Left lung (tissue), 10 donors: ENCODE measurements around the gene BCL3. TPM values are rescaled to one million over a fixed set of nuclear protein-coding genes. Genes with fewer than 3 reads are reported as not detected.

ENCODE experiments used
- ATAC-seq: fragments of 200-7000 bp; cut with Tn5 transposase; one replicate; pipeline ENCODE4 v1.9.1; 2020; ENCODE audit warnings: moderate library complexity
- DNase-seq, 4 donors: peaks; one replicate each; pipeline ENCODE4 v3.0.0-alpha.2; 2013 to 2020
- H3K27ac ChIP-seq, 2 donors: fragments of 200-600 bp; sonication (generic) in 1 of 2; one replicate each; pipeline versions ENCODE4 v1.5.0 to v1.8.0; 2020 to 2021
- H3K27me3 ChIP-seq, 2 donors: fragments of 200-600 bp; sonication (generic) in 1 of 2; one replicate each; pipeline versions ENCODE4 v1.5.0 to v1.8.0; 2020 to 2021
- H3K36me3 ChIP-seq, 2 donors: fragments of 200-600 bp; sonication (generic) in 1 of 2; one replicate each; pipeline versions ENCODE4 v1.5.0 to v1.8.0; 2020 to 2021
- H3K4me1 ChIP-seq, 2 donors: fragments of 200-600 bp; one replicate each; pipeline ENCODE4 v1.8.0; 2021
- H3K4me3 ChIP-seq, 2 donors: fragments of 200-600 bp; sonication (generic) in 1 of 2; one replicate each; pipeline versions ENCODE4 v1.5.0 to v1.8.0; 2020 to 2021; ENCODE audit warnings: mild to moderate bottlenecking in 1 of 2
- H3K9me3 ChIP-seq, 2 donors: fragments of 200-600 bp; sonication (generic) in 1 of 2; one replicate each; pipeline versions ENCODE4 v1.5.0 to v1.8.0; 2020 to 2021
- intact Hi-C, 2 donors: fragments of 100-400 bp; cut with DNase I; formaldehyde crosslinking; loops; one replicate each; pipeline versions ENCODE4 v1.11.2 to v1.14.2; 2022
- polyA plus RNA-seq, 6 donors: library from polyadenylated mRNA; unstranded; fragments of 120-200 nt; gene quantifications; one replicate each; pipeline ENCODE4 v1.2.1, GENCODE V29; 2013; ENCODE audit not compliant: insufficient read length in 6 of 6
- total RNA-seq, 2 donors: library from RNA; stranded (reverse); fragmentation: NEBNext Ultra II Directional; extraction: Animal tissue kit (Norgen Biotek cat#: 25700); gene quantifications; one replicate each; pipeline ENCODE4 v1.2.1, GENCODE V29; 2021
- TF ChIP-seq, protein P1 (sequence below), 2 donors: fragments of 200-600 bp; sonication (generic) in 1 of 2; IDR thresholded peaks; one replicate each; pipeline versions ENCODE4 v1.5.0 to v1.8.0; 2021; ENCODE audit warnings: antibody characterized with exemption in 2 of 2
- donor health status: DM: no; HTN: yes; CAD: no.
- donor health status: DM: no; HTN: no; CAD: no.

Gene BCL3
- total and polyA plus RNA-seq, 8 donors = 7.3 to 79.9 (median 13.8) TPM

DNA sequence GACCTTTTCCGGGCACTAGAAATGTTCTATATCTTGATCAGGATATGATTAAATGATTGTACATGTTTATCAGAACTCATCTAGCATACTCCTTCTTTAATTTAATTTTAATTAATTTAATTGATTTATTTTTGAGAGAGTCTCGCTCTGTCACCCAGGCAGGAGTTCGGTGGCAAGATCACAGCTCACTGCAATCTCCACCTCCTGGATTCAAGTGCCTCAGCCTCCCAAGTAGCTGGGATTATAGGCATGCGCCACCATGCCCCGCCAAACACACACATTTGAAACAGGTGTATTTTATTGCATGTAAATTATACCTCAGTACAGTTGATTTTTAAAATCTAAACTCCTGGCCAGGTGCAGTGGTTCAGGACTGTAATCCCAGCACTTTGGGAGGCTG lies 17.4 kb upstream of the BCL3 start:
- ATAC-seq (no peak), DNase-seq (no peak)
- intact Hi-C loops = no loop called here

DNA sequence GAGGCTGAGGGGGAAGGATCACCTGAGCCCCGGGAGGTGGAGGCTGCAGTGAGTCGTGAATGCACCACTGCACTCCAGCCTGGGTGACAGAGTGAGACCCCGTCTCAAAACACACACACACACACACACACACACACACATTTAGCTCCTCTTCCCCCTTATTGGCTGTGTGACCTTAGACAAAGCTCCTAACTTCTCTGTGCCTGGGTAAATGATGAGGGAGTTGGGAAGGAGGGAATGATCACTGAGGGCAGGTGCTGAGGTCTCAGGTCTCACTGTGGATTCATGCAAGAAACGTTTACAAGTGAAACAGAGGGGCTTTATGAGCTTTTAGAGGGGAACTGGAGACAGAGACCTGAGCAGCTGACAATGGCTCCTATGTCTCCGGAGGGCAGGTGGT lies 16.9 kb upstream of the BCL3 start:
- TF ChIP-seq, protein P1, sequence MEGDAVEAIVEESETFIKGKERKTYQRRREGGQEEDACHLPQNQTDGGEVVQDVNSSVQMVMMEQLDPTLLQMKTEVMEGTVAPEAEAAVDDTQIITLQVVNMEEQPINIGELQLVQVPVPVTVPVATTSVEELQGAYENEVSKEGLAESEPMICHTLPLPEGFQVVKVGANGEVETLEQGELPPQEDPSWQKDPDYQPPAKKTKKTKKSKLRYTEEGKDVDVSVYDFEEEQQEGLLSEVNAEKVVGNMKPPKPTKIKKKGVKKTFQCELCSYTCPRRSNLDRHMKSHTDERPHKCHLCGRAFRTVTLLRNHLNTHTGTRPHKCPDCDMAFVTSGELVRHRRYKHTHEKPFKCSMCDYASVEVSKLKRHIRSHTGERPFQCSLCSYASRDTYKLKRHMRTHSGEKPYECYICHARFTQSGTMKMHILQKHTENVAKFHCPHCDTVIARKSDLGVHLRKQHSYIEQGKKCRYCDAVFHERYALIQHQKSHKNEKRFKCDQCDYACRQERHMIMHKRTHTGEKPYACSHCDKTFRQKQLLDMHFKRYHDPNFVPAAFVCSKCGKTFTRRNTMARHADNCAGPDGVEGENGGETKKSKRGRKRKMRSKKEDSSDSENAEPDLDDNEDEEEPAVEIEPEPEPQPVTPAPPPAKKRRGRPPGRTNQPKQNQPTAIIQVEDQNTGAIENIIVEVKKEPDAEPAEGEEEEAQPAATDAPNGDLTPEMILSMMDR (IDR thresholded peaks at IDR 0.05) = no peak

More for the DNA sequence above, 17.4 kb upstream of the BCL3 start:
- H3K4me1 ChIP-seq = peaks cover 0 to 28% of the 10 kb centered on the region in 2 donors
- no peaks in the 10 kb centered on the region for H3K27me3 ChIP-seq
- TF ChIP-seq, protein P1 (IDR thresholded peaks at IDR 0.05) = no peak
- H3K9me3 ChIP-seq = no peaks in the 10 kb centered on the region
- H3K4me3 ChIP-seq = no peak overlapping the region
- H3K36me3 ChIP-seq = no peaks in the 10 kb centered on the region
- H3K27ac ChIP-seq = no peak overlapping the region

DNA sequence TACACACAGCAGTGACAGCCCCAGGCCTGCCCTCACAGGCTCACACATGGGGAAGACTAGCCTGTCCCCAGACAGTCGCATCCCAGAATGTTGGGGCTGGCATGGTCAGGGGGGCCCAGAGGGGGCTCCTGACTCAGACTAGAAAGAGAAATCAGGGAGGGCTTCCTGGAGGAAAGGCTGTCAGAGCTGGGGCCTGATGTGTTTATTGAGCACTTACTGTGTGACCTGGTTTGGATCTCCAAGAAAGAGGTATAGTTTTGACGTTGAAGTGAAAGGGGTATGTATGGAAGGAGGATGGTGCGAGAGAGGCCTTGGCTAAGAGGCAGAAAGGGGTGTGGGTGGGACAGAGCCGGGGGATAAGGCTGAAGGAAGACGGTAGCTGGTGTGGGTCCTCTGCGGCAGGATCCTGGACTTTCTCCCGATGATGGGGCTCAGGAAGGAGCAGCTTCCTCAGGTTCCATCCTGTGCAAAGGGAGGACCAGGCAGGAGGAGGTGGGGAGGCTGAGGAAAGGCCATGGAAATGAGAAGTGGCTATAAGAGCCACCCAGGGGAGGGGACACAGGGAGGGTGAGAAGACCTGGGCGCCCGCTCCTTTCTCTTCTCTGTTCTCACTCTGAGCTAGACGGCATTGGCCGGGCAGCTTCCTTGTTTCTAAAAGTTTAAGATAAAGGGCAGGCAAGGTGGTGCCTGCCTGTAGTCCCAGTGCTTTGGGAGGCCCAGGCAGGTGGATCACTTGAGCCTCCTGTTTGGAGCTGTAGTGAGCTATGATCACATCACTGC lies 16.1 kb upstream of the BCL3 start:
- Histone ChIP-seq H3K4me3 (no peak overlapping the region), H3K27me3 (no peaks in the 10 kb centered on the region), H3K36me3 (no peaks in the 10 kb centered on the region), H3K9me3 (no peaks in the 10 kb centered on the region), H3K27ac (no peak overlapping the region), H3K4me1 (peaks cover 0 to 30% of the 10 kb centered on the region in 2 donors)
- TF ChIP-seq, protein P1 (IDR thresholded peaks at IDR 0.05) = no peak
- intact Hi-C loops = no loop called here
- DNase-seq (no peak), ATAC-seq (no peak)

More for the DNA sequence above, 16.9 kb upstream of the BCL3 start:
- intact Hi-C loops = no loop called here
- no peak overlapping the region for H3K4me3 ChIP-seq
- H3K27ac ChIP-seq = no peak overlapping the region
- H3K36me3 ChIP-seq = no peaks in the 10 kb centered on the region
- H3K4me1 ChIP-seq = peaks cover 0 to 28% of the 10 kb centered on the region in 2 donors
- H3K9me3 ChIP-seq = no peaks in the 10 kb centered on the region
- DNase-seq (no peak), ATAC-seq (no peak)
- no peaks in the 10 kb centered on the region for H3K27me3 ChIP-seq

DNA sequence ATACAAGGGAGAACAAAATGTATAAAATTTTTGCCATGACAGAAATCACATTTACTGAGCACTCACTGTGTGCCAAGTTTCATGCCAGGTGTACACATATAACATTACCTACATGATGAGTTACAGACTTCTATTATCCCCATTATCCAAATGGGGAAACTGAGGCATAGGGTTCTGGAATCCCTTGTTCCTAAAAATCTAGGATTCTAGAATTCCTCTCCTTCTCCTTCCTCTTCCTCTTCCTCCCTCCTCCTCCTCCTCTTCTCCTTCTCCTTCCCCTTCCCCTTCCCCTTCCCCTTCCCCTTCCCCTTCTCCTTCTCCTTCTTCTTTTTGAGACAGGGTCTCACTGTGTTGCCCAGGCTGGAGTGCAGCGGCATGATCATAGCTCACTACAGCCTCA lies 14.2 kb upstream of the BCL3 start:
- intact Hi-C loops = no loop called here
- no peak overlapping the region for H3K27ac ChIP-seq
- no peaks in the 10 kb centered on the region for H3K27me3 ChIP-seq
- H3K4me3 ChIP-seq = no peak overlapping the region
- TF ChIP-seq, protein P1 (IDR thresholded peaks at IDR 0.05) = no peak
- peaks cover 7 to 42% of the 10 kb centered on the region in 2 donors for H3K4me1 ChIP-seq
- DNase-seq (no peak), ATAC-seq (no peak)
- no peaks in the 10 kb centered on the region for H3K36me3 ChIP-seq
- no peaks in the 10 kb centered on the region for H3K9me3 ChIP-seq

DNA sequence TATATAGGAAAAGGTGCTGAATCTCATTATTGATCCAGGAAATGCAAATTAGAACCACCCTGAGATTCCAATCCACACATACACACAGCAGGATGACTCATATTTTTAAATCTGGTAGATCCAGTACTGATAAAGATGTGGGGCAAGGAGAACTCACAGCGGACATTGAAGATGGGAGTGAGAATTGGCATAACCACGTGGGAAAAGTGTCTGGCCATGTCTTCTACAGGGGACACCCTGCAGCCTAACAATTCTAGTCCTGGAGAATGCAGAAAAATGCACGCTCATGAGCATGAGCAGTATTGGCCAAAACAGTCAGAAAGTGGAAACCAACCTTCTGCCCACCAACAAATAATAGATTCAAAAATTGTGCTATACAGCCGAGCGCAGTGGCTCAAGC lies 13.5 kb upstream of the BCL3 start:
- ATAC-seq (no peak), DNase-seq (no peak)
- no peak overlapping the region for H3K27ac ChIP-seq
- H3K27me3 ChIP-seq = no peaks in the 10 kb centered on the region
- H3K36me3 ChIP-seq = no peaks in the 10 kb centered on the region
- no peaks in the 10 kb centered on the region for H3K9me3 ChIP-seq
- TF ChIP-seq, protein P1 (IDR thresholded peaks at IDR 0.05) = no peak
- H3K4me1 ChIP-seq = peaks cover 7 to 48% of the 10 kb centered on the region in 2 donors
- intact Hi-C loops = no loop called here
- H3K4me3 ChIP-seq = no peak overlapping the region
